ENCODE data around the gene TATDN2. TPM values are rescaled to one million over a fixed set of nuclear protein-coding genes. Genes with fewer than 3 reads are reported as not detected.

TATDN2 gene
- total and polyA plus RNA-seq, 5 experiments from 2014 or later, result 11.5 to 71.1 (median 20.9) TPM

- DNase-seq (peak in 1 of 10 donors; percentile 21), ATAC-seq (no peak)
- POLR2A ChIA-PET, result interaction anchor here (0.7 kb wide), 1 partner anchor 610 kb away, joined by 3 read pairs; no protein-coding TSS in a partner anchor
- Mint-ChIP-seq H3K4me3 (no peak overlapping the region), H3K9me3 (no peaks in the 10 kb centered on the region), H3K4me1 (peaks cover 3 to 12% (median 8%) of the 10 kb centered on the region in 4 donors), H3K27me3 (no peaks in the 10 kb centered on the region), H3K27ac (peak overlapping the region in 9 of 10 donors; percentile 35 to 85 (median 58)), H3K36me3 (peaks cover 0 to 82% (median 20%) of the 10 kb centered on the region in 3 donors)
These were observed 51.4 kb downstream of the TATDN2 start for GRCh38 chr3:10299679-10300078.

GRCh38 chr3:10300087-10300486 is 51.8 kb downstream of the TATDN2 start:
- H3K27me3 Mint-ChIP-seq, result no peaks in the 10 kb centered on the region

GRCh38 chr3:10303105-10303504 is 54.8 kb downstream of the TATDN2 start:
- H3K9me3 Mint-ChIP-seq, result no peaks in the 10 kb centered on the region
- peaks cover 5 to 12% (median 7%) of the 10 kb centered on the region in 4 donors for H3K4me1 Mint-ChIP-seq
- no peaks in the 10 kb centered on the region for H3K27me3 Mint-ChIP-seq
- DNase-seq, result no peak
- no peak overlapping the region for H3K4me3 Mint-ChIP-seq
- ATAC-seq, result no peak
- H3K27ac Mint-ChIP-seq, result peak overlapping the region in 2 of 10 donors; percentile 0 to 12
- POLR2A ChIA-PET, result no interaction called here
- peaks cover 0 to 91% (median 15%) of the 10 kb centered on the region in 3 donors for H3K36me3 Mint-ChIP-seq

More at GRCh38 chr3:10300087-10300486, 51.8 kb downstream of the TATDN2 start:
- H3K27ac Mint-ChIP-seq, result peak overlapping the region in 7 of 10 donors; percentile 39 to 85 (median 49)
- peaks cover 3 to 12% (median 7%) of the 10 kb centered on the region in 4 donors for H3K4me1 Mint-ChIP-seq
- no peak overlapping the region for H3K4me3 Mint-ChIP-seq
- no peaks in the 10 kb centered on the region for H3K9me3 Mint-ChIP-seq
- POLR2A ChIA-PET, result interaction anchor here (0.7 kb wide), 1 partner anchor 611 kb away, joined by 3 read pairs; no protein-coding TSS in a partner anchor
- peak in 1 of 10 donors; percentile 43 for DNase-seq
- peaks cover 0 to 82% (median 20%) of the 10 kb centered on the region in 3 donors for H3K36me3 Mint-ChIP-seq
- ATAC-seq, result no peak

GRCh38 chr3:10303785-10304184 is 55.5 kb downstream of the TATDN2 start:
- Mint-ChIP-seq H3K9me3 (no peaks in the 10 kb centered on the region), H3K4me1 (peaks cover 5 to 12% (median 6%) of the 10 kb centered on the region in 4 donors), H3K27ac (no peak overlapping the region), H3K4me3 (no peak overlapping the region), H3K36me3 (peaks cover 0 to 96% (median 19%) of the 10 kb centered on the region in 3 donors), H3K27me3 (no peaks in the 10 kb centered on the region)
- POLR2A ChIA-PET, result no interaction called here
- ATAC-seq (no peak), DNase-seq (no peak)

- Mint-ChIP-seq H3K4me1 (peaks cover 0 to 2% (median under 1%) of the 10 kb centered on the region in 4 donors), H3K36me3 (peaks cover 0 to 97% (median 20%) of the 10 kb centered on the region in 3 donors), H3K27me3 (no peaks in the 10 kb centered on the region), H3K27ac (peak overlapping the region in 2 of 10 donors; percentile 24 to 33), H3K9me3 (no peaks in the 10 kb centered on the region), H3K4me3 (no peak overlapping the region)
- POLR2A ChIA-PET, result interaction anchor here (0.6 kb wide), 1 partner anchor 164 kb away, joined by 3 read pairs; no protein-coding TSS in a partner anchor
- DNase-seq (no peak), ATAC-seq (no peak)
These were observed 56.6 kb downstream of the TATDN2 start for GRCh38 chr3:10304905-10305304.

- ATAC-seq (no peak), DNase-seq (no peak)
- Mint-ChIP-seq H3K36me3 (peaks cover 0 to 98% (median 20%) of the 10 kb centered on the region in 3 donors), H3K27me3 (no peaks in the 10 kb centered on the region), H3K9me3 (no peaks in the 10 kb centered on the region), H3K4me1 (peaks cover 0 to 2% (median 0%) of the 10 kb centered on the region in 4 donors), H3K4me3 (no peak overlapping the region), H3K27ac (no peak overlapping the region)
- POLR2A ChIA-PET, result no interaction called here
These were observed 57.2 kb downstream of the TATDN2 start for GRCh38 chr3:10305331-10305902.

GRCh38 chr3:10306156-10306555 is 57.9 kb downstream of the TATDN2 start:
- DNase-seq, result no peak
- H3K9me3 Mint-ChIP-seq, result no peaks in the 10 kb centered on the region
- POLR2A ChIA-PET, result no interaction called here
- H3K4me3 Mint-ChIP-seq, result no peak overlapping the region
- no peak for ATAC-seq
- peaks cover 0 to 98% (median 14%) of the 10 kb centered on the region in 3 donors for H3K36me3 Mint-ChIP-seq
- H3K27me3 Mint-ChIP-seq, result no peaks in the 10 kb centered on the region
- H3K27ac Mint-ChIP-seq, result peak overlapping the region in 8 of 10 donors; percentile 2 to 66 (median 30)
- peaks cover 0 to 2% (median 0%) of the 10 kb centered on the region in 4 donors for H3K4me1 Mint-ChIP-seq

GRCh38 chr3:10308678-10309077 is 60.4 kb downstream of the TATDN2 start:
- Mint-ChIP-seq H3K36me3 (peaks cover 0 to 93% (median 11%) of the 10 kb centered on the region in 3 donors), H3K9me3 (no peaks in the 10 kb centered on the region), H3K4me1 (peaks cover 0 to 3% (median under 1%) of the 10 kb centered on the region in 4 donors), H3K4me3 (no peak overlapping the region), H3K27me3 (no peaks in the 10 kb centered on the region), H3K27ac (no peak overlapping the region)
- DNase-seq, result no peak
- no peak for ATAC-seq
- POLR2A ChIA-PET, result no interaction called here

GRCh38 chr3:10309736-10310135 is 61.5 kb downstream of the TATDN2 start:
- Mint-ChIP-seq H3K9me3 (no peaks in the 10 kb centered on the region), H3K36me3 (peaks cover 0 to 91% (median 8%) of the 10 kb centered on the region in 3 donors), H3K4me3 (peak overlapping the region in 1 of 10 donors; percentile 24), H3K27me3 (no peaks in the 10 kb centered on the region), H3K27ac (peak overlapping the region in 4 of 10 donors; percentile 16 to 79 (median 62)), H3K4me1 (peaks cover 0 to 5% (median 2%) of the 10 kb centered on the region in 4 donors)
- ATAC-seq (no peak), DNase-seq (no peak)
- POLR2A ChIA-PET, result no interaction called here

GRCh38 chr3:10310578-10310977 is 62.3 kb downstream of the TATDN2 start:
- H3K27ac Mint-ChIP-seq, result peak overlapping the region in 2 of 10 donors; percentile 43 to 51
- H3K4me1 Mint-ChIP-seq, result peaks cover 0 to 8% (median 2%) of the 10 kb centered on the region in 4 donors
- ATAC-seq, result no peak
- no peak for DNase-seq
- no peaks in the 10 kb centered on the region for H3K27me3 Mint-ChIP-seq
- no peak overlapping the region for H3K4me3 Mint-ChIP-seq
- no peaks in the 10 kb centered on the region for H3K9me3 Mint-ChIP-seq
- POLR2A ChIA-PET, result no interaction called here
- H3K36me3 Mint-ChIP-seq, result peaks cover 0 to 88% (median 8%) of the 10 kb centered on the region in 3 donors

- H3K27ac Mint-ChIP-seq, result peak overlapping the region in 3 of 10 donors; percentile 22 to 71 (median 49)
- peaks cover 0 to 8% (median 2%) of the 10 kb centered on the region in 4 donors for H3K4me1 Mint-ChIP-seq
- peaks cover 0 to 78% (median 8%) of the 10 kb centered on the region in 3 donors for H3K36me3 Mint-ChIP-seq
- no peak for DNase-seq
- no peak for ATAC-seq
- POLR2A ChIA-PET, result interaction anchor here (0.7 to 1.7 kb wide), 3 partner anchors 9 to 64 kb away, joined by 3 to 8 read pairs (median 4); partner anchors contain the start of gene SEC13
- no peaks in the 10 kb centered on the region for H3K27me3 Mint-ChIP-seq
- H3K4me3 Mint-ChIP-seq, result no peak overlapping the region
- no peaks in the 10 kb centered on the region for H3K9me3 Mint-ChIP-seq
These were observed 63.5 kb downstream of the TATDN2 start for GRCh38 chr3:10311710-10312109.

GRCh38 chr3:10312391-10312790 is 64.1 kb downstream of the TATDN2 start:
- DNase-seq (no peak), ATAC-seq (no peak)
- H3K27ac Mint-ChIP-seq, result peak overlapping the region in 3 of 10 donors; percentile 20 to 48 (median 30)

GRCh38 chr3:10312861-10313260 is 64.6 kb downstream of the TATDN2 start:
- peak overlapping the region in 5 of 10 donors; percentile 20 to 75 (median 73) for H3K27ac Mint-ChIP-seq
- ATAC-seq, result no peak
- peaks cover 0 to 12% (median 3%) of the 10 kb centered on the region in 4 donors for H3K4me1 Mint-ChIP-seq
- no peak overlapping the region for H3K4me3 Mint-ChIP-seq
- POLR2A ChIA-PET, result interaction anchor here (0.7 to 1.7 kb wide), 3 partner anchors 8 to 65 kb away, joined by 3 to 8 read pairs (median 4); partner anchors contain the start of genes SEC13 and TATDN2
- peaks cover 0 to 74% (median 8%) of the 10 kb centered on the region in 3 donors for H3K36me3 Mint-ChIP-seq
- H3K27me3 Mint-ChIP-seq, result no peaks in the 10 kb centered on the region
- DNase-seq, result no peak
- no peaks in the 10 kb centered on the region for H3K9me3 Mint-ChIP-seq

More at GRCh38 chr3:10312391-10312790, 64.1 kb downstream of the TATDN2 start:
- Mint-ChIP-seq H3K36me3 (peaks cover 0 to 74% (median 8%) of the 10 kb centered on the region in 3 donors), H3K27me3 (no peaks in the 10 kb centered on the region), H3K4me1 (peaks cover 0 to 8% (median 2%) of the 10 kb centered on the region in 4 donors), H3K9me3 (no peaks in the 10 kb centered on the region), H3K4me3 (no peak overlapping the region)
- POLR2A ChIA-PET, result interaction anchor here (0.7 to 1.7 kb wide), 3 partner anchors 8 to 65 kb away, joined by 3 to 8 read pairs (median 4); partner anchors contain the start of gene SEC13

Data from naive thymus-derived CD8-positive, alpha-beta T cell (primary cell).